Endothelial cell of umbilical vein (primary cell): Measurements from ENCODE around the gene SLC38A10. TPM values are rescaled to one million over a fixed set of nuclear protein-coding genes. Genes with fewer than 3 reads are reported as not detected.

ENCODE experiments used
- BruUV-seq: library from RNA; stranded (reverse); fragments of 400-500 nt; replicated peaks from 2 replicates; lab custom pipeline; 2021; lab: Mats Ljungman, UMichigan
- CTCF ChIA-PET: fragments of 300-600, 350-600 bp; sonication (Branson Sonifier 250); formaldehyde crosslinking; loops from one replicate; lab custom pipeline; 2021; ENCODE audit warnings: antibody characterized with exemption, inconsistent platforms; lab: Charles Lee
- POLR2A ChIA-PET: fragments of 300-600, 350-600 bp; sonication (Branson Sonifier 250); formaldehyde crosslinking; loops from one replicate; lab custom pipeline; 2021; ENCODE audit warnings: antibody characterized with exemption, inconsistent platforms; lab: Charles Lee
- DNase-seq: peaks from one replicate; pipeline ENCODE4 v3.0.0-alpha.2; 2011; ENCODE audit warnings: low read depth, low spot score
- FAIRE-seq: peaks from 2 replicates; lab custom pipeline; 2011; peaks lifted over from hg19 to GRCh38; lab: Jason Lieb, UNC
- H2AFZ ChIP-seq: 2 replicates; pipeline ENCODE4 v1.6.0; 2012; ENCODE audit warnings: low read depth, low read length, control low read depth, inconsistent platforms
- H3K27ac ChIP-seq: 2 replicates; pipeline ENCODE4 v1.5.1; 2011; ENCODE audit warnings: low read depth, mild to moderate bottlenecking, control low read depth, low read length, moderate library complexity; ENCODE audit not compliant: insufficient read depth
- H3K27me3 ChIP-seq, 2 experiments: 2 replicates each; pipeline versions ENCODE4 v1.6.0 to v1.6.1; 2011; ENCODE audit warnings: low read length in 2 of 2, mixed read lengths in 1 of 2; ENCODE audit not compliant: control insufficient read depth in 2 of 2, insufficient read depth in 2 of 2
- H3K36me3 ChIP-seq, 2 experiments: 2 replicates in 1 of 2; 3 replicates in 1 of 2; pipeline ENCODE4 v1.5.1; 2011; ENCODE audit warnings: low read length in 2 of 2, mild to moderate bottlenecking in 1 of 2, moderate library complexity in 1 of 2; ENCODE audit not compliant: control insufficient read depth in 2 of 2, insufficient read depth in 2 of 2; ENCODE audit errors: extremely low read depth in 1 of 2
- H3K4me1 ChIP-seq: 3 replicates; pipeline ENCODE4 v1.5.1; 2011; ENCODE audit warnings: mild to moderate bottlenecking, low read length; ENCODE audit not compliant: control insufficient read depth, insufficient read depth; ENCODE audit errors: extremely low read depth
- H3K4me2 ChIP-seq: 2 replicates; pipeline ENCODE4 v1.6.1; 2011; ENCODE audit warnings: low read length, control low read depth, mixed read lengths; ENCODE audit not compliant: insufficient read depth
- H3K4me3 ChIP-seq, 3 experiments: fragments of 200-600 bp in 1 of 3; sonication (generic), shearing (Covaris generic) in 1 of 3; replicated peaks in 1 of 3; 2 replicates each; pipeline ENCODE4 v1.5.1; 2011 to 2016; ENCODE audit warnings: control low read depth in 3 of 3, low read length in 3 of 3, mild to moderate bottlenecking in 2 of 3, inconsistent platforms in 1 of 3, low read depth in 1 of 3, moderate library complexity in 1 of 3; ENCODE audit not compliant: insufficient read depth in 1 of 3
- H3K79me2 ChIP-seq: 2 replicates; pipeline ENCODE4 v1.6.0; 2012; ENCODE audit warnings: low read length, inconsistent platforms; ENCODE audit not compliant: control insufficient read depth, insufficient read depth
- H3K9ac ChIP-seq: replicated peaks from 2 replicates; pipeline ENCODE3; 2011; ENCODE audit warnings: low read length, control low read depth; ENCODE audit not compliant: insufficient read depth; ENCODE audit errors: extremely low read depth
- H3K9me1 ChIP-seq: replicated peaks from 3 replicates; pipeline ENCODE4 v1.6.0; 2011; ENCODE audit warnings: mild to moderate bottlenecking, low read length; ENCODE audit not compliant: control insufficient read depth, insufficient read depth; ENCODE audit errors: extremely low read depth
- H3K9me3 ChIP-seq: replicated peaks from 2 replicates; pipeline ENCODE4 v1.5.1; 2012; ENCODE audit warnings: low read length, inconsistent platforms; ENCODE audit not compliant: control insufficient read depth, insufficient read depth
- H4K20me1 ChIP-seq: replicated peaks from 2 replicates; pipeline ENCODE3; 2011; ENCODE audit warnings: mild to moderate bottlenecking, low read length; ENCODE audit not compliant: control insufficient read depth, insufficient read depth; ENCODE audit errors: extremely low read depth
- EZH2 ChIP-seq: IDR thresholded peaks from 2 replicates; pipeline ENCODE4 v1.6.1; 2012; ENCODE audit warnings: borderline replicate concordance, low read depth, mild to moderate bottlenecking, moderate library complexity, low read length, inconsistent platforms; ENCODE audit not compliant: severe bottlenecking
- FOS ChIP-seq: IDR thresholded peaks from 2 replicates; pipeline ENCODE4 v1.6.1; 2011; ENCODE audit warnings: mild to moderate bottlenecking, low read length, moderate library complexity, borderline replicate concordance; ENCODE audit not compliant: insufficient read depth
- GATA2 ChIP-seq: IDR thresholded peaks from 2 replicates; pipeline ENCODE4 v1.7.0; 2011; ENCODE audit warnings: low read depth, mild to moderate bottlenecking, moderate library complexity, mixed read lengths, low read length; ENCODE audit not compliant: insufficient read length, insufficient read depth
- JUN ChIP-seq: IDR thresholded peaks from 2 replicates; pipeline ENCODE4 v1.6.1; 2011; ENCODE audit warnings: borderline replicate concordance, low read depth; ENCODE audit not compliant: insufficient read length, insufficient read depth
- MYC ChIP-seq: IDR thresholded peaks from one replicate; pipeline ENCODE4 v1.6.1; 2011; ENCODE audit warnings: mild to moderate bottlenecking, low read depth, low read length
- POLR2A ChIP-seq: IDR thresholded peaks from 2 replicates; pipeline ENCODE4 v1.6.1; 2012; ENCODE audit warnings: low read depth, mild to moderate bottlenecking, control low read depth, low read length
- POLR2AphosphoS5 ChIP-seq: IDR thresholded peaks from 2 replicates; pipeline ENCODE4 v1.6.1; 2012; ENCODE audit warnings: low read depth, mild to moderate bottlenecking, control low read depth, low read length, moderate library complexity; ENCODE audit not compliant: insufficient read depth
- dilution Hi-C: fragments of 300-500 bp; cut with MboI; formaldehyde crosslinking; loops from one replicate; pipeline ENCODE4 v1.15.0; 2019; ENCODE audit warnings: low sequenced_read_pairs; ENCODE audit not compliant: extremely low pct_ligation_motif_present
- intact Hi-C: fragments of 100-400 bp; cut with micrococcal nuclease; formaldehyde crosslinking; loops from one replicate; pipeline ENCODE4 v1.10.0; 2022
- polyA plus RNA-seq, 4 experiments: library from polyadenylated mRNA; depleted of rRNA in 3 of 4; stranded (reverse) in 3 of 4; unstranded in 1 of 4; fragments of >200 nt; gene quantifications; 2 replicates each; pipeline versions ENCODE4 v1.2.1 to v1.2.3, GENCODE V29; 2011 to 2012; ENCODE audit warnings: missing spikeins in 1 of 4
- total RNA-seq: library from RNA; stranded (reverse); gene quantifications from 2 replicates; pipeline ENCODE4 v1.2.3, GENCODE V29; 2021
- TF ChIP-seq, protein P1 (sequence below): IDR thresholded peaks from 2 replicates; pipeline ENCODE4 v1.6.1; 2011; ENCODE audit not compliant: insufficient read depth, insufficient read length
- TF ChIP-seq, protein P2 (sequence below), 2 donors: IDR thresholded peaks; 1 replicate in 1 of 2; 2 replicates in 1 of 2; pipeline ENCODE4 v1.5.1; 2011; ENCODE audit warnings: low read length in 2 of 2, mild to moderate bottlenecking in 2 of 2, moderate library complexity in 2 of 2, control low read depth in 1 of 2, inconsistent platforms in 1 of 2, low read depth in 1 of 2; ENCODE audit not compliant: insufficient read depth in 1 of 2; ENCODE audit errors: extremely low read depth in 1 of 2

Gene SLC38A10
- total and polyA plus RNA-seq, 2 donors (not counting 3 experiments of a cell fraction or from before 2014, with no cell fraction given): 72.7 to 113 TPM

DNA sequence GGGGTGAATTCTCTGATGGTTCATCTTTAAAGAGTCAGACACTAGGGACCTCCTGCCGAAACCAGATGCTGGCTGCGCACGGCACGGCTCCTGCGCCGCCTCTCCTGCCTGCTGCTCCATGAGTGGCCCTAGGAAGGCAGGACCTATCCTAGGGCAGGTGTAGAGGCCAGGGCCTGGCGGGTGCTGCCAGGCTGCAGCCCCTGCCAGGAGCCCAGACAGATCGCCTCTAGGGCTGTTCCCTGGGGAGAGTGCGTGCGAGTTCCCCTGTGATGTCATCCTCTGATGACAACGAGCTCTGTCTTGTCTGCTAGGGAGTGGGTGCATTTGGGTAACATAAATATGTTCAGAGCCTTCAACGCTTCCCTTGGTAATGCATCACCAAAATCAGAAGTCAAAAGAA, 23.9 kb downstream of the SLC38A10 start:
- Histone ChIP-seq H2AFZ (no peak overlapping the region), H3K4me3 (no peak overlapping the region), H3K27me3 (no peaks in the 10 kb centered on the region), H3K9me3 (no peaks in the 10 kb centered on the region), H3K79me2 (no peaks in the 10 kb centered on the region), H3K27ac (no peak overlapping the region), H3K9me1 (no peaks in the 10 kb centered on the region), H3K9ac (no peak overlapping the region), H3K4me2 (no peak overlapping the region), H4K20me1 (no peaks in the 10 kb centered on the region), H3K4me1 (peaks cover 12% of the 10 kb centered on the region), H3K36me3 (peaks cover 8 to 29% of the 10 kb centered on the region in 2 experiments)
- intact Hi-C loops (no loop called here), dilution Hi-C loops (no loop called here)
- no peak for DNase-seq
- no TSS peak for BruUV-seq
- ChIA-PET POLR2A (no interaction called here), CTCF (interaction anchor here (1.2 to 2.8 kb wide), 3 partner anchors 9 to 252 kb away, joined by 3 to 7 read pairs (median 3); no protein-coding TSS in a partner anchor)
- no peak for FAIRE-seq
- TF ChIP-seq, protein P1, sequence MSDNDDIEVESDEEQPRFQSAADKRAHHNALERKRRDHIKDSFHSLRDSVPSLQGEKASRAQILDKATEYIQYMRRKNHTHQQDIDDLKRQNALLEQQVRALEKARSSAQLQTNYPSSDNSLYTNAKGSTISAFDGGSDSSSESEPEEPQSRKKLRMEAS: no peak
- TF ChIP-seq EZH2: no peak
- TF ChIP-seq JUN: no peak
- no peak for TF ChIP-seq FOS

DNA sequence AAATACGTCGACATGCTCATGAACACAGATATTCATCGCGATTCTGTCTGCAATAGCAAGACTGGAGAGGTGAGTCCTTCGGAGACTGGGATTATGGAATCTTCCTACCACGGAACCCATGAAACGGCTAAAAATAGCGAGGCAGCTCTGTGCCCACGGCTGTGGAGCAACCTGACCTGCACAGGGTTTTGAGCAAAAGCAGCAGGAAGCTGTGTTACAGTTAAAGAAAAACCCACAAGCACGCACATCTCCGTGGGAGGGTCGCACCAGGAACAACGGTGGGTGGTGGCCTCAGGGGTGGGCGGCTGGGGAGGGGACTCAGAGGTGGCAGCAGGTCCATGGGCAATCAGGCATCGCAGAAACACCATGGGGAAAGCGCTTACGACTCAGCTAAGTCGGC, 24.8 kb downstream of the SLC38A10 start:
- TF ChIP-seq GATA2 (no peak), POLR2AphosphoS5 (no peak), JUN (no peak), POLR2A (no peak), FOS (no peak), MYC (no peak), EZH2 (no peak)
- TF ChIP-seq, protein P2, sequence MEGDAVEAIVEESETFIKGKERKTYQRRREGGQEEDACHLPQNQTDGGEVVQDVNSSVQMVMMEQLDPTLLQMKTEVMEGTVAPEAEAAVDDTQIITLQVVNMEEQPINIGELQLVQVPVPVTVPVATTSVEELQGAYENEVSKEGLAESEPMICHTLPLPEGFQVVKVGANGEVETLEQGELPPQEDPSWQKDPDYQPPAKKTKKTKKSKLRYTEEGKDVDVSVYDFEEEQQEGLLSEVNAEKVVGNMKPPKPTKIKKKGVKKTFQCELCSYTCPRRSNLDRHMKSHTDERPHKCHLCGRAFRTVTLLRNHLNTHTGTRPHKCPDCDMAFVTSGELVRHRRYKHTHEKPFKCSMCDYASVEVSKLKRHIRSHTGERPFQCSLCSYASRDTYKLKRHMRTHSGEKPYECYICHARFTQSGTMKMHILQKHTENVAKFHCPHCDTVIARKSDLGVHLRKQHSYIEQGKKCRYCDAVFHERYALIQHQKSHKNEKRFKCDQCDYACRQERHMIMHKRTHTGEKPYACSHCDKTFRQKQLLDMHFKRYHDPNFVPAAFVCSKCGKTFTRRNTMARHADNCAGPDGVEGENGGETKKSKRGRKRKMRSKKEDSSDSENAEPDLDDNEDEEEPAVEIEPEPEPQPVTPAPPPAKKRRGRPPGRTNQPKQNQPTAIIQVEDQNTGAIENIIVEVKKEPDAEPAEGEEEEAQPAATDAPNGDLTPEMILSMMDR (IDR thresholded peaks at IDR 0.05; ENCODE audit: extremely low read depth in 1 of 2, insufficient read depth in 1 of 2, low read depth in 1 of 2, low read length in 2 of 2): no peak
- TF ChIP-seq, protein P1: no peak
- dilution Hi-C loops: no loop called here
- ChIA-PET POLR2A (no interaction called here), CTCF (interaction anchor here (0.8 to 2.8 kb wide), 2 partner anchors 15 to 39 kb away, joined by 3 to 7 read pairs; no protein-coding TSS in a partner anchor)
- Histone ChIP-seq H3K4me2 (no peak overlapping the region), H3K4me3 (no peak overlapping the region), H3K9ac (no peak overlapping the region), H3K79me2 (no peaks in the 10 kb centered on the region), H3K36me3 (peaks cover 8 to 30% of the 10 kb centered on the region in 2 experiments), H3K4me1 (peaks cover 12% of the 10 kb centered on the region), H3K9me3 (no peaks in the 10 kb centered on the region), H2AFZ (no peak overlapping the region), H3K27me3 (no peaks in the 10 kb centered on the region), H3K9me1 (no peaks in the 10 kb centered on the region), H3K27ac (no peak overlapping the region), H4K20me1 (no peaks in the 10 kb centered on the region)
- intact Hi-C loops: no loop called here
- DNase-seq (no peak), FAIRE-seq (no peak)
- BruUV-seq: no TSS peak
